GM10248 (cell line): ENCODE data around the gene B4GALNT3.

Source experiments
- CTCF ChIA-PET: fragments of 300-600 bp; sonication (Branson Sonifier 250); formaldehyde crosslinking; extraction: SDS; loops from one replicate; lab custom pipeline; 2021; ENCODE audit warnings: antibody characterized with exemption; lab: Yijun Ruan, JAX
- POLR2A ChIA-PET: fragments of 350-650 bp; sonication (Branson Sonifier 250); formaldehyde crosslinking; extraction: SDS; loops from one replicate; lab custom pipeline; 2020; ENCODE audit warnings: antibody characterized with exemption; lab: Yijun Ruan, JAX
- DNase-seq: peaks from one replicate; pipeline ENCODE4 v3.0.0; 2012; ENCODE audit errors: extremely low spot score
- TF ChIP-seq, protein P1 (sequence below): IDR thresholded peaks from 2 replicates; pipeline ENCODE4 v1.5.1; 2012; ENCODE audit warnings: mild to moderate bottlenecking, low read depth; ENCODE audit errors: extremely low read depth, missing control alignments, control extremely low read depth

Gene B4GALNT3

GRCh38 chr12:547883-548470 lies 88.2 kb downstream of the B4GALNT3 start:
- ChIA-PET CTCF (interaction anchor here (0.8 to 3.5 kb wide), 24 partner anchors 8 to 947 kb away, joined by 3 to 144 read pairs (median 4); partner anchors contain the start of gene B4GALNT3), POLR2A (no interaction called here)
- no peak for DNase-seq
- TF ChIP-seq, protein P1, sequence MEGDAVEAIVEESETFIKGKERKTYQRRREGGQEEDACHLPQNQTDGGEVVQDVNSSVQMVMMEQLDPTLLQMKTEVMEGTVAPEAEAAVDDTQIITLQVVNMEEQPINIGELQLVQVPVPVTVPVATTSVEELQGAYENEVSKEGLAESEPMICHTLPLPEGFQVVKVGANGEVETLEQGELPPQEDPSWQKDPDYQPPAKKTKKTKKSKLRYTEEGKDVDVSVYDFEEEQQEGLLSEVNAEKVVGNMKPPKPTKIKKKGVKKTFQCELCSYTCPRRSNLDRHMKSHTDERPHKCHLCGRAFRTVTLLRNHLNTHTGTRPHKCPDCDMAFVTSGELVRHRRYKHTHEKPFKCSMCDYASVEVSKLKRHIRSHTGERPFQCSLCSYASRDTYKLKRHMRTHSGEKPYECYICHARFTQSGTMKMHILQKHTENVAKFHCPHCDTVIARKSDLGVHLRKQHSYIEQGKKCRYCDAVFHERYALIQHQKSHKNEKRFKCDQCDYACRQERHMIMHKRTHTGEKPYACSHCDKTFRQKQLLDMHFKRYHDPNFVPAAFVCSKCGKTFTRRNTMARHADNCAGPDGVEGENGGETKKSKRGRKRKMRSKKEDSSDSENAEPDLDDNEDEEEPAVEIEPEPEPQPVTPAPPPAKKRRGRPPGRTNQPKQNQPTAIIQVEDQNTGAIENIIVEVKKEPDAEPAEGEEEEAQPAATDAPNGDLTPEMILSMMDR, result no peak

- DNase-seq, result no peak
- CTCF ChIA-PET, result interaction anchor here (3.5 kb wide), 1 partner anchor 96 kb away, joined by 144 read pairs; the partner anchor contains the start of gene B4GALNT3
- TF ChIP-seq, protein P1, result no peak
- POLR2A ChIA-PET, result no interaction called here
These were observed 89.8 kb downstream of the B4GALNT3 start for GRCh38 chr12:549476-550082.

DNA sequence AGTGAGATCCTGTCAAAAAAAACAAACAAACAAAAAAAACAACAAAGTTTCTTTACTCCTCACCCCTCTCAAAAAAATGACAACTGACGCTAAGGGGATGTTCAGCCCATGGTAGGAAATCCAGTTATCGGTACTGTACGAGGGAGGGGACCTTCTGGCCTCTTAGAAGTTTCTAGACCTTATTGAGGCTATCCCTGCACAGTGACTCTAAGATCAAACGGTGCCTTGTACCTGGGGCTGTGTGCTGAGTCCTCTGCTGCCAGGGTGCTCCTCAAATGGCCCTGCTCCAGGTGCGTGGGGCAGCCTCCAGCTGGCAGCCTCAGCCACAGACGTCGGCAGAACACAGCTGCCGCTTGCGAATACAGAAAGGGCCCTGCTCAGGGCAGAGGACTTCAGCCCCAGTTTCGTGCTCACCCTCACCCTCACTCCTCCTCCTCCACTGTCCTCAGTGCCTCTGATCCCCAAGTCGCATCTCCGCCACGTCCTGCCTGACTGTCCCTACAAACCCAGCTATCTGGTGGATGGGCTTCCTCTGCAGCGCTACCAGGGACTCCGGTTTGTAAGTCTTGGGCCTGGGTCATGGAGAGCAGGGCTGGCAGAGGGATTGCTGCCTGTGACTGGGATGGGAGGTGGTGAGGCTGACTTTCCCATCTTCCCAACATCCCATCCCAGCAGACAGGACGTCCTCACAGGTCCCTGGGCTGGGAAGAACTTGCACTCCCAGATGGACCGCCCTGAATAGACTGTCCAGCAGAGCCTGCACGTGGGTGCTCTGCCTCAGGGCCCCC lies 90.9 kb downstream of the B4GALNT3 start:
- TF ChIP-seq, protein P1, result no peak
- ChIA-PET POLR2A (no interaction called here), CTCF (interaction anchor here (1.6 to 2.8 kb wide), 3 partner anchors 10 to 97 kb away, joined by 4 to 37 read pairs (median 6); no protein-coding TSS in a partner anchor)
- DNase-seq, result no peak

DNA sequence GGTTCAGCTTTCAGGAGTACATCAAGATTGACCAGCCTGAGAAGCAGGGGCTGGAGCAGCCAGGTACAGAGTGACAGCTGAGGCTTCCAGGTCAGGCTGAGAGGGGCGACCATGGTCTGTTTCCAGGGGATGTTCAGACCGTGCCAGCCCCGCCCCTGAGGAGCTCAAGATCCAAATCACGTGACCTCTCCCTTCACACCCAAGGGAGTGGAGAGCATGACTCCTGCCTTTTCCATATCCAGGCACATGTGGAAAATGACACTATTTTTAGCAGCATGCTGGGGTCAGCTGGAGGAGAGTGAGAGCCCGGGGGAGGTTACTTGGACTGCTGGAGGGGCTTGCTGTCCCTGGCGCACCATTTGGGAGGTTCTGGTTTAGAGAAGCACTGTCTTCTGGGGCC lies 92.7 kb downstream of the B4GALNT3 start:
- DNase-seq, result no peak
- CTCF ChIA-PET, result interaction anchor here (0.6 to 2.8 kb wide), 4 partner anchors 9 to 99 kb away, joined by 3 to 37 read pairs (median 5); no protein-coding TSS in a partner anchor
- POLR2A ChIA-PET, result no interaction called here
- TF ChIP-seq, protein P1, result no peak

DNA sequence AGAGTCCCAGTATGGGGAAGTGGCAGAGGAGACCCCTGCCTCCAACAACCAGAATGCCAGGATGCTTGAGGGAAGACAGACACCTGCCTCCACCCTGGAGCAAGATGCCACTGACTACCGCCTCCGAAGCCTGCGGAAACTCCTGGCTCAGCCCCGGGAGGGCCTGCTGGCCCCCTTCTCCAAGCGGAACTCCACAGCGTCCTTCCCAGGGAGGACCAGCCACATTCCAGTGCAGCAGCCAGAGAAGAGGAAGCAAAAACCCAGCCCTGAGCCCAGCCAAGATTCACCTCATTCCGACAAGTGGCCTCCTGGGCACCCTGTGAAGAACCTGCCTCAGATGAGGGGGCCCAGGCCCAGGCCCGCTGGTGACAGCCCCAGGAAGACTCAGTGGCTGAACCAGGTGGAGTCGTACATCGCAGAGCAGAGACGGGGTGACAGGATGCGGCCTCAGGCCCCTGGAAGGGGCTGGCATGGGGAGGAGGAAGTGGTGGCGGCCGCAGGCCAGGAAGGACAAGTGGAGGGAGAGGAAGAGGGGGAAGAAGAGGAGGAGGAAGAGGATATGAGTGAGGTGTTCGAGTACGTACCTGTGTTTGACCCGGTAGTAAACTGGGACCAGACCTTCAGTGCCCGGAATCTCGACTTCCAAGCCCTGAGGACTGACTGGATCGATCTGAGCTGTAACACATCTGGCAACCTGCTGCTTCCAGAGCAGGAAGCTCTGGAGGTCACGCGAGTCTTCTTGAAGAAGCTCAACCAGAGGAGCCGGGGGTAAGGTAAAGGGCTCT lies 93.7 kb downstream of the B4GALNT3 start:
- TF ChIP-seq, protein P1, result no peak
- no peak for DNase-seq
- CTCF ChIA-PET, result interaction anchor here (1.1 to 2.8 kb wide), 4 partner anchors 9 to 101 kb away, joined by 3 to 37 read pairs (median 6); no protein-coding TSS in a partner anchor
- POLR2A ChIA-PET, result no interaction called here

GRCh38 chr12:554001-554285 lies 94.2 kb downstream of the B4GALNT3 start:
- ChIA-PET CTCF (interaction anchor here (1.1 to 1.4 kb wide), 3 partner anchors 9 to 101 kb away, joined by 3 to 7 read pairs (median 6); no protein-coding TSS in a partner anchor), POLR2A (no interaction called here)
- DNase-seq, result no peak
- TF ChIP-seq, protein P1, result no peak
